Spinal cord (tissue), 10 donors: ENCODE data around the gene ZNF610. TPM values are rescaled to one million over a fixed set of nuclear protein-coding genes. Genes with fewer than 3 reads are reported as not detected.
"Not testable (repeated sequence)": the region's sequence is repeated elsewhere in the genome, so short reads cannot be mapped to it uniquely, and the experiment has no call there.

Experiments
- DNase-seq, 6 donors: peaks; one replicate each; pipeline versions ENCODE4 v3.0.0 to v3.0.0-alpha.2; 2013 to 2015; ENCODE audit warnings: low spot score in 6 of 6, low read depth in 4 of 6
- H3K27ac ChIP-seq: one replicate; pipeline ENCODE4 v1.5.1; 2013; ENCODE audit warnings: low read depth, low read length, control low read depth
- H3K27me3 ChIP-seq: one replicate; pipeline ENCODE4 v1.6.1; 2013; ENCODE audit warnings: low read length; ENCODE audit not compliant: control insufficient read depth, insufficient read depth
- H3K36me3 ChIP-seq: one replicate; pipeline ENCODE4 v1.6.1; 2013; ENCODE audit warnings: low read length; ENCODE audit not compliant: control insufficient read depth, insufficient read depth
- H3K4me1 ChIP-seq: one replicate; pipeline ENCODE4 v1.6.1; 2013; ENCODE audit warnings: low read length; ENCODE audit not compliant: control insufficient read depth, insufficient read depth
- H3K4me3 ChIP-seq: one replicate; pipeline ENCODE4 v1.5.1; 2013; ENCODE audit warnings: low read depth, low read length, control low read depth
- H3K9me3 ChIP-seq: one replicate; pipeline ENCODE4 v1.6.1; 2013; ENCODE audit warnings: low read length; ENCODE audit not compliant: control insufficient read depth, insufficient read depth
- WGBS: methylation state at CpG from one replicate; pipeline ENCODE4 v1.1.5; 2013; ENCODE audit warnings: missing lambda C conversion rate; ENCODE audit not compliant: insufficient coverage; 5-methylcytosine and 5-hydroxymethylcytosine counted together
- long read RNA-seq, 4 donors: transcript quantifications; one replicate each; lab custom pipeline, GENCODE V29; 2026
- polyA plus RNA-seq, 2 donors: library from polyadenylated mRNA; unstranded; fragments of 120-200 nt; gene quantifications; one replicate each; pipeline ENCODE4 v1.2.1, GENCODE V29; 2013; ENCODE audit not compliant: insufficient read length in 2 of 2
- total RNA-seq, 2 donors: library from RNA; depleted of rRNA in 1 of 2; stranded (reverse); fragments of 120-200 nt in 1 of 2; fragments of >200 nt in 1 of 2; gene quantifications; one replicate each; pipeline versions ENCODE4 v1.2.3 to v1.2.4, GENCODE V29; 2013 to 2014
- donor health status: healthy.

The ZNF610 gene
- total RNA-seq, result 10 to 100 TPM; 11.4 to 12.9 TPM
- polyA plus RNA-seq, result 10 to 100 TPM; 11.5 to 13.3 TPM
- long read RNA-seq, donor 1, partial matches to known transcripts, result 0 of 6 reads
- long read RNA-seq, donor 1, other reads (novel, unspliced or antisense), result 0 of 6 reads
- long read RNA-seq, donor 2, partial matches to known transcripts, result 0 of 3 reads
- long read RNA-seq, donor 2, other reads (novel, unspliced or antisense), result 0 of 3 reads
- long read RNA-seq, donor 3, partial matches to known transcripts, result 0 of 2 reads
- long read RNA-seq, donor 3, other reads (novel, unspliced or antisense), result 0 of 2 reads
- long read RNA-seq, donor 4, partial matches to known transcripts, result 0 of 5 reads
- long read RNA-seq, donor 4, other reads (novel, unspliced or antisense), result 0 of 5 reads

DNA sequence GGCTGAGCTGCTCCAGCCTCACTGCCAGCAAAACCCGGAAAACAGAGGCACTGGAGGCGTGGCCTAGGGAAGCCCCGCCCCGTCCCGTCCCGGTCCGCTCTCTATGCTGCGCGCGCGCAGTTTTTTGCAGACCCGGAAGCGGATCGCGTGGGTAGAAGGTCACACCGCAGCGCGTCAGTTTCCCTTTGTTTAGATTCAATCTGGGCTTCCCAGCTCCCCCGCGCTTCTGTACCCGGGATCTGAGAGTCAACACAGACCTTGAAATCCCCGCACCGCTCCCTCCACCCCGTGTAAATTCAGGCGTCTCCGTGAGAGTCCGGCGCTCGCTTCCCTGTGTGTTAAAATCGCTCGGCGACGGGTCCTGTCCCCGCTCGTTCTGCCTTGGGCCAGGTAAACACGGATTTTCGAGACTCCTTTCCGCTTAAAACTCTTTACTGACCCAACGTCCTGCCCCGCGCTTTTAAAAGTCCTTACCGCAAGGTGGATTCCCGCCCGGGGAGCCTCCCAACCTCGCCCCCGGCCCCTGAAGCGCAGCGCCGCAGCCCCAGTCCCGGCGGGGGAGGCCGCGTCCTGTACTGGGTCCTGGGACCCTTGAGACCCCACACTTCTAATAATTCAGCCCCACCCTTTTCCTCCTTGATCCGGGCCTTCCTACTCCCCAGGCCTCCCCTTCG, at the start of gene ZNF610:
Gene ZNF610, plus strand, starts transcription at position 127 of the 674 bp plus-strand sequence. CDS start 12,930 bp downstream, outside the sequence.
- Histone ChIP-seq H3K36me3 (peaks cover 12% of the 10 kb centered on the region), H3K27ac (peak within 1 kb of the TSS; percentile 83), H3K4me1 (peaks cover 4% of the 10 kb centered on the region), H3K9me3 (peaks cover 7% of the 10 kb centered on the region), H3K27me3 (no peaks in the 10 kb centered on the region), H3K4me3 (peak within 1 kb of the TSS; percentile 85)
- DNase-seq, result peak; percentile 74 to 98 (median 90)
- WGBS, result under 1% methylated on average over 55 of the region's 55 CpGs

DNA sequence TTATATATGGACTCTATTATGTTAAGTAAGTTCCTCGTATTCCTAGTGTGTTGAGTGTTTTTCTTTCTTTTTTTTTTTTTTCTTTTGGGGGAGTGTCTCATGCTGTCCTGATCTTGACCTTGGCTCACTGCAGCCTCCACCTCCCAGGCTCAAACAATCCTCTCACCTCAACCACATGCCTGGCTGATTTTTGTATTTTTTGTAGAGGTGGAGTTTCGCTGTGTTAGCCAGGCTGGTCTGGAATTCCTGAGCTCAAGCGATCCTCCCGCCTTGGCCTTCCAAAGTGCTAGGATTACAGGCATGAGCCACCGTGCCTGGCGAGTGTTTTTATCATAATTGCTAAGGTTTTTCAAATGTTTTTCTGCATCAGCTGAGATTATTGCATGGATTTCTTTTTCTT, 49.8 kb upstream of the ZNF610 start:
- no peaks in the 10 kb centered on the region for H3K27me3 ChIP-seq
- H3K27ac ChIP-seq, result no peak overlapping the region
- WGBS, result 90% methylated on average over 5 of the region's 6 CpGs
- H3K4me3 ChIP-seq, result no peak overlapping the region
- peaks cover 46% of the 10 kb centered on the region for H3K36me3 ChIP-seq
- no peaks in the 10 kb centered on the region for H3K4me1 ChIP-seq
- no peaks in the 10 kb centered on the region for H3K9me3 ChIP-seq
- DNase-seq, result no peak

- 100% methylated on average over 1 of the region's 3 CpGs for WGBS
- no peaks in the 10 kb centered on the region for H3K27me3 ChIP-seq
- no peak overlapping the region for H3K4me3 ChIP-seq
- H3K27ac ChIP-seq, result no peak overlapping the region
- no peaks in the 10 kb centered on the region for H3K9me3 ChIP-seq
- H3K4me1 ChIP-seq, result no peaks in the 10 kb centered on the region
- no peak for DNase-seq
- H3K36me3 ChIP-seq, result peaks cover 24% of the 10 kb centered on the region
Observed at GRCh38 chr19:52291781-52292180, 44.3 kb upstream of the ZNF610 start.

DNA sequence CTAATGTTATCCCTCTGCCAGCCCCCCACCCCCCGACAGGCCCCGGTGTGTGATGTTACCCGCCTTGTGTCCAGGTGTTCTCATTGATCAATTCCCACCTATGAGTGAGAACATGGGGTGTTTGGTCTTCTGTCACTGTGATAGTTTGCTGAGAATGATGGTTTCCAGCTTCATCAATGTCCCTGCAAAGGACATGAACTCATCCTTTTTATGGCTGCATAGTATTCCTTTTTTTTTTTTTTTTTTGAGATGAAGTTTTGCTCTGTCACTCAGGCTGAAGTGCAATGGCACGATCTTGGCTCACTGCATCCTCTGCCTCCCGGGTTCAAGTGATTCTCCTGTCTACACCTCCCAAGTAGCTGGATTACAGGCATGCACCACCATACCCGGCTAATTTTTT, 43.1 kb upstream of the ZNF610 start:
- H3K27me3 ChIP-seq, DNase-seq, H3K9me3 ChIP-seq, H3K27ac ChIP-seq, H3K4me3 ChIP-seq, H3K4me1 ChIP-seq: not testable (repeated sequence)
- WGBS, result no CpG with 5 or more reads among the region's 6 CpGs
- peaks cover 22% of the 10 kb centered on the region for H3K36me3 ChIP-seq

GRCh38 chr19:52296400-52296772, 39.7 kb upstream of the ZNF610 start:
- H3K36me3 ChIP-seq, result peaks cover 8% of the 10 kb centered on the region
- peak in 1 of 6 donors; percentile 15 for DNase-seq
- H3K27me3 ChIP-seq, result no peaks in the 10 kb centered on the region
- no peaks in the 10 kb centered on the region for H3K9me3 ChIP-seq
- peaks cover 8% of the 10 kb centered on the region for H3K4me1 ChIP-seq
- WGBS, result 33% methylated on average over 6 of the region's 8 CpGs
- H3K27ac ChIP-seq, result no peak overlapping the region
- peak overlapping the region; percentile 61 for H3K4me3 ChIP-seq

GRCh38 chr19:52296773-52297600, 39.1 kb upstream of the ZNF610 start, which contains the start of gene ZNF480:
Gene ZNF480 (plus strand): TSS chr19:52297169. CDS start chr19:52300413, 3,244 bp downstream.
- WGBS, result under 1% methylated on average over 54 of the region's 75 CpGs
- peaks cover 9% of the 10 kb centered on the region for H3K36me3 ChIP-seq
- H3K9me3 ChIP-seq, result no peaks in the 10 kb centered on the region
- peak; percentile 71 to 97 (median 83) for DNase-seq
- peak within 1 kb of the TSS; percentile 86 for H3K4me3 ChIP-seq
- no peaks in the 10 kb centered on the region for H3K27me3 ChIP-seq
- H3K4me1 ChIP-seq, result peaks cover 8% of the 10 kb centered on the region
- peak within 1 kb of the TSS; percentile 90 for H3K27ac ChIP-seq

- peak in 3 of 6 donors; percentile 1 to 22 (median 11) for DNase-seq
- H3K27ac ChIP-seq, result peak overlapping the region; percentile 90
- 7% methylated on average over 14 of the region's 18 CpGs for WGBS
Observed at GRCh38 chr19:52297601-52298364, 38.3 kb upstream of the ZNF610 start.

DNA sequence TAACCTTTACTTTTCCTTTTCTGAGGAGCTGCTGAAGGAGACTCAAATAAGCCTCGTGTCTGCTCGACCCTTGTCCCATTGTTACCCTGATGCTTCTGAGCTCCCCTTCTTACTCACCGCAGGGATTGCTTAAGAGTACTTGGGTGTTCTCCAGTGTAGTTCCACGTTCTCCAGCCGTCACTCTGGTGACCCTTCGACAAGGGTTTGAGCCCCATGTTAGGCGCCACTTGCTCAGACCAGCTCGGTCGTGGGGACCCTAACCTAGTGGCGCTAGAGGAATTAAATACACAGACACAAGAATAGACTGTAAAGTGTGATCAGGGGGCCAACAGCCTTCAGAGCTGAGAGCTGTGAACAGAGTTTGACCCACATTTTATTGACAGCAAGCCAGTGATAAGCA, 28.8 kb upstream of the ZNF610 start:
- H3K9me3 ChIP-seq, result peaks cover 17% of the 10 kb centered on the region
- DNase-seq, result peak in 1 of 6 donors; percentile 25
- H3K4me3 ChIP-seq, result no peak overlapping the region
- H3K27ac ChIP-seq, result no peak overlapping the region
- WGBS, result 94% methylated on average over 7 of the region's 10 CpGs
- no peaks in the 10 kb centered on the region for H3K4me1 ChIP-seq
- peaks cover 11% of the 10 kb centered on the region for H3K36me3 ChIP-seq
- no peaks in the 10 kb centered on the region for H3K27me3 ChIP-seq

More at GRCh38 chr19:52297601-52298364, 38.3 kb upstream of the ZNF610 start:
- Histone ChIP-seq H3K27me3 (no peaks in the 10 kb centered on the region), H3K36me3 (peaks cover 9% of the 10 kb centered on the region), H3K9me3 (no peaks in the 10 kb centered on the region), H3K4me3 (peak overlapping the region; percentile 86), H3K4me1 (peaks cover 8% of the 10 kb centered on the region)

DNA sequence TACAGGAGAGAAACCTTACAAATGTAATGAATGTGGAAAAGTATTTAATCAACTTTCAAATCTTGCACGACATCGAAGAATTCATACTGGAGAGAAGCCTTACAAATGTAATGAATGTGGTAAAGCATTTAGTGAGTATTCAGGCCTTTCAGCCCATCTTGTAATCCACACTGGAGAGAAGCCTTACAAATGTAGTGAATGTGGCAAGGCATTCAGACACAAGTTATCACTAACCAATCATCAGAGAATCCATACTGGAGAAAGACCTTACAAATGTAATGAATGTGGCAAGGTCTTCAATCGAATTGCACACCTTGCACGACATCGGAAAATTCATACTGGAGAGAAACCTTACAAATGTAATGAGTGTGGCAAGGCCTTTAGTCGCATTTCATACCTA, 13.6 kb upstream of the ZNF610 start:
- peaks cover 24% of the 10 kb centered on the region for H3K9me3 ChIP-seq
- WGBS, result no CpG with 5 or more reads among the region's 6 CpGs
- DNase-seq, result no peak
- H3K27ac ChIP-seq, result no peak overlapping the region
- H3K4me3 ChIP-seq, result no peak overlapping the region
- peaks cover 12% of the 10 kb centered on the region for H3K36me3 ChIP-seq
- H3K4me1 ChIP-seq, result no peaks in the 10 kb centered on the region
- no peaks in the 10 kb centered on the region for H3K27me3 ChIP-seq
